Pancreas (tissue), 10 donors: ENCODE results near the gene CTRB2. TPM values are rescaled to one million over a fixed set of nuclear protein-coding genes. Genes with fewer than 3 reads are reported as not detected.

ENCODE experiments used
- ATAC-seq, 4 donors: fragments of 200-7000 bp; cut with Tn5 transposase; one replicate each; pipeline versions ENCODE4 v1.8.0 to v1.9.1; 2020; ENCODE audit warnings: mild to moderate bottlenecking in 4 of 4, moderate library complexity in 4 of 4
- DNase-seq, 6 donors: peaks; one replicate each; pipeline ENCODE4 v3.0.0-alpha.2; 2020
- FAIRE-seq: peaks from 2 replicates; lab custom pipeline; 2012; peaks lifted over from hg19 to GRCh38; lab: Jason Lieb, UNC
- H3K27ac ChIP-seq, 4 donors: fragments of 200-600 bp; sonication (generic); 1 replicate in 3 of 4; 2 replicates in 1 of 4; pipeline versions ENCODE4 v1.5.0 to v1.8.0; 2020
- H3K27me3 ChIP-seq, 4 donors: fragments of 200-600 bp; one replicate each; pipeline ENCODE4 v1.8.0; 2021
- H3K36me3 ChIP-seq, 3 donors: fragments of 200-600 bp; sonication (generic) in 1 of 3; one replicate each; pipeline versions ENCODE4 v1.5.0 to v1.8.0; 2020 to 2021
- H3K4me1 ChIP-seq, 3 donors: fragments of 200-600 bp; one replicate each; pipeline ENCODE4 v1.8.0; 2021
- H3K4me3 ChIP-seq, 4 donors: fragments of 200-600 bp; sonication (generic) in 2 of 4; one replicate each; pipeline versions ENCODE4 v1.5.0 to v1.8.0; 2020 to 2021
- H3K9me3 ChIP-seq, 4 donors: fragments of 200-600 bp; one replicate each; pipeline ENCODE4 v1.8.0; 2021
- CTCF ChIP-seq, 4 donors: fragments of 200-600 bp; sonication (generic) in 3 of 4; IDR thresholded peaks; one replicate each; pipeline versions ENCODE4 v1.5.0 to v1.8.0; 2021; ENCODE audit warnings: antibody characterized with exemption in 4 of 4
- WGBS, 2 donors: extraction: QIAGEN DNeasy Blood & Tissue Kit; methylation state at CpG; one replicate each; pipeline ENCODE4 v1.1.7; 2013; 5-methylcytosine and 5-hydroxymethylcytosine counted together
- intact Hi-C, 3 donors: fragments of 100-400 bp; cut with DNase I; formaldehyde crosslinking; loops; one replicate each; pipeline versions ENCODE4 v1.11.1 to v1.14.2; 2022
- polyA plus RNA-seq, 2 donors: library from polyadenylated mRNA; stranded (reverse); fragments of 200-250 nt; gene quantifications; one replicate each; pipeline ENCODE4 v1.2.3, GENCODE V29; 2013
- total RNA-seq, 6 donors: library from RNA; stranded (reverse); fragmentation: NEBNext Ultra II Directional in 4 of 6; extraction: Animal tissue kit (Norgen Biotek cat#: 25700) in 4 of 6; gene quantifications; one replicate each; pipeline versions ENCODE4 v1.2.1 to v1.2.4, GENCODE V29; 2021 to 2023
- donor health status: healthy with polysubstance abuse.
- donor health status: DM: no; HTN: no; CAD: no; lungs with moderate emphysema.
- donor health status: DM: no; HTN: no; CAD: no.
- donor health status: control.
- donor health status: control.
- donor health status: Bipolar disorder and iron deficiency.
- donor health status: DM: yes; HTN: yes; CAD: no.
- donor health status: DM: no; HTN: no; CAD: no.
- donor health status: DM: no; HTN: no; CAD: no.
- donor health status: DM: yes; HTN: yes; CAD: no.

Gene CTRB2
- total and polyA plus RNA-seq, 8 donors, result 20,002 to 57,899 (median 37,962) TPM

- H3K36me3 ChIP-seq, result peaks cover 0 to 31% (median 12%) of the 10 kb centered on the region in 3 donors
- TF ChIP-seq CTCF (IDR thresholded peaks at IDR 0.05), result no peak
- no peak for FAIRE-seq
- no peak for ATAC-seq
- 83 to 90% methylated on average over 15 to 19 of the region's 19 CpGs for WGBS, 2 donors
- H3K27me3 ChIP-seq, result no peaks in the 10 kb centered on the region
- no peaks in the 10 kb centered on the region for H3K9me3 ChIP-seq
- peak in 1 of 6 donors; percentile 70 for DNase-seq
- H3K4me3 ChIP-seq, result no peak overlapping the region
- H3K4me1 ChIP-seq, result peaks cover 24 to 27% (median 24%) of the 10 kb centered on the region in 3 donors
- intact Hi-C loops, result loop anchor here in 1 of 3 donors (5.0 kb wide), 1 partner anchor 143 kb away; no protein-coding TSS in a partner anchor
- H3K27ac ChIP-seq, result peak overlapping the region in 3 of 4 donors; percentile 2 to 60 (median 23)
These were observed 32.7 kb upstream of the CTRB2 start for GRCh38 chr16:75239542-75240122.

- H3K27ac ChIP-seq, result peak overlapping the region; percentile 2 to 74 (median 42)
- WGBS, 2 donors, result 48 to 56% methylated on average over 13 to 16 of the region's 16 CpGs
- intact Hi-C loops, result loop anchor here in 1 of 3 donors (5.0 kb wide), 1 partner anchor 143 kb away; no protein-coding TSS in a partner anchor
- H3K36me3 ChIP-seq, result peaks cover 0 to 36% (median 12%) of the 10 kb centered on the region in 3 donors
- H3K9me3 ChIP-seq, result no peaks in the 10 kb centered on the region
- TF ChIP-seq CTCF (IDR thresholded peaks at IDR 0.05), result no peak
- FAIRE-seq (no peak), ATAC-seq (peak; percentile 1 to 10 (median 6)), DNase-seq (peak in 2 of 6 donors; percentile 33 to 70)
- H3K4me1 ChIP-seq, result peaks cover 18 to 24% (median 18%) of the 10 kb centered on the region in 3 donors
- H3K27me3 ChIP-seq, result no peaks in the 10 kb centered on the region
- H3K4me3 ChIP-seq, result no peak overlapping the region
These were observed 32.0 kb upstream of the CTRB2 start for GRCh38 chr16:75238853-75239541.

GRCh38 chr16:75238132-75238852 lies 31.3 kb upstream of the CTRB2 start:
- ATAC-seq (peak; percentile 11 to 41 (median 32)), DNase-seq (peak in 4 of 6 donors; percentile 61 to 88 (median 73)), FAIRE-seq (no peak)
- Histone ChIP-seq H3K36me3 (peaks cover 0 to 37% (median 12%) of the 10 kb centered on the region in 3 donors), H3K9me3 (no peaks in the 10 kb centered on the region), H3K27me3 (no peaks in the 10 kb centered on the region), H3K4me3 (no peak overlapping the region), H3K27ac (peak overlapping the region; percentile 2 to 74 (median 38)), H3K4me1 (peaks cover 11 to 18% (median 14%) of the 10 kb centered on the region in 3 donors)
- 43 to 46% methylated on average over 24 to 25 of the region's 25 CpGs for WGBS, 2 donors
- TF ChIP-seq CTCF (IDR thresholded peaks at IDR 0.05), result no peak
- intact Hi-C loops, result loop anchor here in 1 of 3 donors (5.0 kb wide), 1 partner anchor 144 kb away; no protein-coding TSS in a partner anchor

- H3K36me3 ChIP-seq, result peaks cover 0 to 43% (median 10%) of the 10 kb centered on the region in 3 donors
- FAIRE-seq, result no peak
- no peak for TF ChIP-seq CTCF (IDR thresholded peaks at IDR 0.05)
- intact Hi-C loops, result loop anchor here in 1 of 3 donors (5.0 kb wide), 1 partner anchor 145 kb away; no protein-coding TSS in a partner anchor
- 89 to 91% methylated on average over 18 of the region's 18 CpGs for WGBS, 2 donors
- peaks cover 11 to 16% (median 14%) of the 10 kb centered on the region in 3 donors for H3K4me1 ChIP-seq
- no peak for ATAC-seq
- DNase-seq, result peak in 2 of 6 donors; percentile 58 to 76
- H3K4me3 ChIP-seq, result no peak overlapping the region
- H3K9me3 ChIP-seq, result no peaks in the 10 kb centered on the region
- H3K27ac ChIP-seq, result peak overlapping the region in 1 of 4 donors; percentile 74
- no peaks in the 10 kb centered on the region for H3K27me3 ChIP-seq
These were observed 30.6 kb upstream of the CTRB2 start for GRCh38 chr16:75237398-75238131.
